Smooth muscle cell (in vitro differentiated cells): ENCODE measurements around the gene SMOC2. TPM values are rescaled to one million over a fixed set of nuclear protein-coding genes. Genes with fewer than 3 reads are reported as not detected.

Experiments
- DNase-seq: peaks from one replicate; lab custom pipeline; 2025; ENCODE audit not compliant: unreplicated experiment; lab: John Stamatoyannopoulos, UW
- H2AFZ ChIP-seq: fragments of 200-600 bp; sonication (generic); 2 replicates; pipeline ENCODE4 v1.6.0; 2016; ENCODE audit warnings: antibody characterized with exemption, low read depth, mild to moderate bottlenecking
- H3F3A ChIP-seq: fragments of 200-600 bp; sonication (generic); 2 replicates; pipeline ENCODE4 v1.6.0; 2017; ENCODE audit warnings: antibody characterized with exemption, low read depth
- H3K27ac ChIP-seq: fragments of 200-600 bp; sonication (generic); 2 replicates; pipeline ENCODE4 v1.5.1; 2016; ENCODE audit warnings: low read depth, mild to moderate bottlenecking
- H3K27me3 ChIP-seq: fragments of 200-600 bp; sonication (generic); 2 replicates; pipeline ENCODE4 v1.6.1; 2016; ENCODE audit warnings: low read depth, mild to moderate bottlenecking
- H3K36me3 ChIP-seq: fragments of 200-600 bp; sonication (generic); 2 replicates; pipeline ENCODE4 v1.5.1; 2016; ENCODE audit warnings: low read depth
- H3K4me1 ChIP-seq: fragments of 200-600 bp; sonication (generic); 2 replicates; pipeline ENCODE4 v1.5.1; 2016; ENCODE audit warnings: low read depth
- H3K4me2 ChIP-seq: fragments of 200-600 bp; sonication (generic); 2 replicates; pipeline ENCODE4 v1.6.0; 2016; ENCODE audit warnings: mild to moderate bottlenecking
- H3K4me3 ChIP-seq: fragments of 200-600 bp; sonication (generic); 2 replicates; pipeline ENCODE4 v1.5.1; 2016; ENCODE audit warnings: mild to moderate bottlenecking
- H3K79me2 ChIP-seq: fragments of 200-600 bp; sonication (generic); 2 replicates; pipeline ENCODE4 v1.6.0; 2016; ENCODE audit warnings: low read depth, mild to moderate bottlenecking
- H3K9ac ChIP-seq: fragments of 200-600 bp; sonication (generic); 2 replicates; pipeline ENCODE4 v1.6.0; 2016; ENCODE audit warnings: low read depth
- H3K9me3 ChIP-seq: fragments of 200-600 bp; sonication (generic); replicated peaks from 2 replicates; pipeline ENCODE4 v1.5.1; 2016; ENCODE audit warnings: low read depth
- H4K20me1 ChIP-seq: fragments of 200-600 bp; sonication (generic); 2 replicates; pipeline ENCODE4 v1.6.0; 2016; ENCODE audit warnings: low read depth
- WGBS: methylation state at CpG from one replicate; pipeline ENCODE4 v1.1.7; 2016; ENCODE audit warnings: low lambda C conversion rate; 5-methylcytosine and 5-hydroxymethylcytosine counted together
- polyA plus RNA-seq: library from polyadenylated mRNA; unstranded; fragments of >200 nt; fragmentation: Nextera tagmentation; extraction: Ambion mirVana; gene quantifications from 2 replicates; pipeline ENCODE4 v1.2.1, GENCODE V29; 2016
- total RNA-seq: library from RNA; depleted of rRNA; stranded (reverse); fragments of >200 nt; gene quantifications from 2 replicates; pipeline ENCODE4 v1.2.3, GENCODE V29; 2014
- TF ChIP-seq, protein P1 (sequence below): fragments of 200-600 bp; sonication (generic); IDR thresholded peaks from 2 replicates; pipeline ENCODE4 v1.5.1; 2017; ENCODE audit warnings: borderline replicate concordance, mild to moderate bottlenecking, antibody characterized with exemption; ENCODE audit not compliant: insufficient read depth, poor library complexity, severe bottlenecking

The SMOC2 gene
- total and polyA plus RNA-seq, 2 experiments from 2014 or later: 0.63 to 1.2 TPM

DNA sequence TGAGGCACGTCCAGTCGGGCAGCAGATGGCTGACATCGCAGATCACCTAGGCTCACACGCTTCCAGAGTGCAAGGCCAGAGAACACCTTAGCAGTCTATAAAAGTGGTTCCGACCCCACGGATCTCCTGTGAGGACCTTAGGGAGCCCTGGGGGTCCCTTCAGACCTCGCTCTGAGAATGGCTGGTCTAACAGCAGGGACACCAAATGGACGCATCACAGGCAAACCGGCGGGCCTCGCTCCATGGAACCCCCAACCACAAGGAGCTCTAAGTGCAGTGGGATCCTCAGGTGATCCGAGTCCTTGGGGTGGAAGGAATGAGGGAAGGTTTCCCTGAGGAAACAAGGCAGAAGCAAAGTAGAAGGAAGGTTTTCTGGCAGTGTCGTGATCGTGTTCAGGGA, 135.4 kb downstream of the SMOC2 start:
- Histone ChIP-seq H3K9ac (no peak overlapping the region), H3K9me3 (no peaks in the 10 kb centered on the region), H3K36me3 (no peaks in the 10 kb centered on the region), H3K4me3 (no peak overlapping the region), H3K79me2 (no peaks in the 10 kb centered on the region), H3K4me1 (no peaks in the 10 kb centered on the region), H3F3A (no peaks in the 10 kb centered on the region), H3K27me3 (peaks cover 3% of the 10 kb centered on the region), H2AFZ (no peak overlapping the region), H4K20me1 (no peaks in the 10 kb centered on the region), H3K4me2 (no peak overlapping the region), H3K27ac (no peak overlapping the region)
- TF ChIP-seq, protein P1, sequence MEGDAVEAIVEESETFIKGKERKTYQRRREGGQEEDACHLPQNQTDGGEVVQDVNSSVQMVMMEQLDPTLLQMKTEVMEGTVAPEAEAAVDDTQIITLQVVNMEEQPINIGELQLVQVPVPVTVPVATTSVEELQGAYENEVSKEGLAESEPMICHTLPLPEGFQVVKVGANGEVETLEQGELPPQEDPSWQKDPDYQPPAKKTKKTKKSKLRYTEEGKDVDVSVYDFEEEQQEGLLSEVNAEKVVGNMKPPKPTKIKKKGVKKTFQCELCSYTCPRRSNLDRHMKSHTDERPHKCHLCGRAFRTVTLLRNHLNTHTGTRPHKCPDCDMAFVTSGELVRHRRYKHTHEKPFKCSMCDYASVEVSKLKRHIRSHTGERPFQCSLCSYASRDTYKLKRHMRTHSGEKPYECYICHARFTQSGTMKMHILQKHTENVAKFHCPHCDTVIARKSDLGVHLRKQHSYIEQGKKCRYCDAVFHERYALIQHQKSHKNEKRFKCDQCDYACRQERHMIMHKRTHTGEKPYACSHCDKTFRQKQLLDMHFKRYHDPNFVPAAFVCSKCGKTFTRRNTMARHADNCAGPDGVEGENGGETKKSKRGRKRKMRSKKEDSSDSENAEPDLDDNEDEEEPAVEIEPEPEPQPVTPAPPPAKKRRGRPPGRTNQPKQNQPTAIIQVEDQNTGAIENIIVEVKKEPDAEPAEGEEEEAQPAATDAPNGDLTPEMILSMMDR: no peak
- WGBS: 96% methylated on average over 14 of the region's 14 CpGs
- DNase-seq: no peak

DNA sequence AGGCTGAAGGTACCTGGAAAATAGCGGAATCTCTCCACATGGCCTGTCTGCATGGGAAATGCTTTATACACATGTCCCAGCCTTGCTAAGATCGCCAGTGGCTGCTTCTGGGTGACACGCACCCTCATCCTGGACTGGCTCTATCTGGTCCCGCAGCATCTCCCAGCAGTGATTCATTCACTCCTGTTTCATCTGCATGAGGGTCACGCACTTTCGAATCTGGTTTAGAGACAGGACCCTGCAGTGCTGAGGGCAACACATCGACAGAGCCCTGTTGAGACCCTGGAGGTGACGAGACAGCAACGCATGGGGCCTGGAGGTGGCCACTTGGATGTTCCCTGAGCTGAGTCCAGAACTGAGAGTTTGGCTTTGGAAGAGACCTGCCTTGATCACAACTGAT, 136.5 kb downstream of the SMOC2 start:
- no peak for DNase-seq
- Histone ChIP-seq H3K27me3 (peaks cover 3% of the 10 kb centered on the region), H2AFZ (no peak overlapping the region), H3K4me3 (no peak overlapping the region), H3K4me1 (no peaks in the 10 kb centered on the region), H3K4me2 (no peak overlapping the region), H3K79me2 (no peaks in the 10 kb centered on the region), H4K20me1 (no peaks in the 10 kb centered on the region), H3K36me3 (no peaks in the 10 kb centered on the region), H3K9ac (no peak overlapping the region), H3F3A (no peaks in the 10 kb centered on the region), H3K9me3 (no peaks in the 10 kb centered on the region), H3K27ac (no peak overlapping the region)
- TF ChIP-seq, protein P1: no peak
- WGBS: 83% methylated on average over 9 of the region's 9 CpGs

DNA sequence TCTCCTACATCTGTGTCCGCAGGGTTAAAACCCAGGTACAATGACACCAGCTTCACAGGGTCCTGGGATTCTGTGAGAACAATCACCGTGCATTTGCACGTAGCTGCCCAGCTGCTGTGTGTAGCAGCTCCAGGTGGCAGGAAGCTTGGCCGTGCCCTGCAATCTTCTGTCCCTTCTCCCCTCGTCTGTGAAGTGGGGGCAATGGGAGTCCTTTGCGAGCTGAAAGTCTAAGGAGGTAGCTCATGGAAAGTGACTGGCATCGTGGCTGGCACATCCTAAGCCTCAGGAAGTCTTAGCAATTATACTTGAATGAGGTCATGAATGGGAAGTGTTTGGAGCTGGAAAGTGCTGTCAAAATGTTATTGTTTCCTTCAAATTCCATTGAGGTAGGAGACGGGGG, 137.1 kb downstream of the SMOC2 start:
- Histone ChIP-seq H3K36me3 (no peaks in the 10 kb centered on the region), H3K9ac (no peak overlapping the region), H3K27me3 (peaks cover 3% of the 10 kb centered on the region), H2AFZ (no peak overlapping the region), H3K4me2 (no peak overlapping the region), H3K27ac (no peak overlapping the region), H3F3A (no peaks in the 10 kb centered on the region), H3K9me3 (no peaks in the 10 kb centered on the region), H3K4me3 (no peak overlapping the region), H3K4me1 (no peaks in the 10 kb centered on the region), H4K20me1 (no peaks in the 10 kb centered on the region), H3K79me2 (no peaks in the 10 kb centered on the region)
- TF ChIP-seq, protein P1: no peak
- 85% methylated on average over 8 of the region's 8 CpGs for WGBS
- no peak for DNase-seq

DNA sequence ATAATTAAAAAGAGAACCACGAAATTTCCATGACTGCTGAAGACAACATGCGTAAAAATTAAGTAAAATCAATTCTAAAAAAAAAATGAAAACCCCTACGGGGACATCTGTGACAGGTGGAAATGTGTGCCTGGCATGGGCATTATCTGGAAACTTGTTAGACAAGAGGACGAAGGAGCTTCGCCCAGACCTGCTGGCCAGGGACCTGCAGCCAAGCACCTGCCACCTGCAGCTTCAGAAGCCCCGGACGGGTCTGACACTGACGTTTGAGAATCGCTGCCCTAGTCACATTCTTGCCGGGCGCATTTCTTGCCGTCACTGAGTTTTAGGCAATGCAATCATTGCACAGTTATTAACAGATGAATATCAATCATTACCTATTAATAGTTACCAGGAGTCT, 140.3 kb downstream of the SMOC2 start:
- H3K36me3 ChIP-seq: no peaks in the 10 kb centered on the region
- H3F3A ChIP-seq: no peaks in the 10 kb centered on the region
- DNase-seq: no peak
- H3K9ac ChIP-seq: no peak overlapping the region
- H3K27me3 ChIP-seq: peaks cover 10% of the 10 kb centered on the region
- no peaks in the 10 kb centered on the region for H3K79me2 ChIP-seq
- no peak overlapping the region for H3K4me3 ChIP-seq
- no peaks in the 10 kb centered on the region for H4K20me1 ChIP-seq
- WGBS: 94% methylated on average over 12 of the region's 12 CpGs
- TF ChIP-seq, protein P1: no peak
- H3K4me1 ChIP-seq: no peaks in the 10 kb centered on the region
- H3K4me2 ChIP-seq: no peak overlapping the region
- H2AFZ ChIP-seq: no peak overlapping the region
- H3K9me3 ChIP-seq: no peaks in the 10 kb centered on the region
- H3K27ac ChIP-seq: no peak overlapping the region
